Peyer's patch (tissue), 4 donors: Measurements from ENCODE around the gene TRIM15.

Source experiments
- CTCF ChIP-seq, 6 experiments: fragments of 450-650 bp in 4 of 6; fragments of 200-600 bp in 2 of 6; sonication (generic) in 1 of 6; IDR thresholded peaks; one replicate each; pipeline ENCODE4 v1.5.1; 2017 to 2019; ENCODE audit warnings: antibody characterized with exemption in 6 of 6, mild to moderate bottlenecking in 3 of 6, moderate library complexity in 1 of 6
- POLR2A ChIP-seq, 2 donors: fragments of 450-650 bp; IDR thresholded peaks; one replicate each; pipeline ENCODE4 v1.5.1; 2017; ENCODE audit warnings: antibody characterized with exemption in 2 of 2, mild to moderate bottlenecking in 2 of 2, moderate library complexity in 2 of 2

DNA sequence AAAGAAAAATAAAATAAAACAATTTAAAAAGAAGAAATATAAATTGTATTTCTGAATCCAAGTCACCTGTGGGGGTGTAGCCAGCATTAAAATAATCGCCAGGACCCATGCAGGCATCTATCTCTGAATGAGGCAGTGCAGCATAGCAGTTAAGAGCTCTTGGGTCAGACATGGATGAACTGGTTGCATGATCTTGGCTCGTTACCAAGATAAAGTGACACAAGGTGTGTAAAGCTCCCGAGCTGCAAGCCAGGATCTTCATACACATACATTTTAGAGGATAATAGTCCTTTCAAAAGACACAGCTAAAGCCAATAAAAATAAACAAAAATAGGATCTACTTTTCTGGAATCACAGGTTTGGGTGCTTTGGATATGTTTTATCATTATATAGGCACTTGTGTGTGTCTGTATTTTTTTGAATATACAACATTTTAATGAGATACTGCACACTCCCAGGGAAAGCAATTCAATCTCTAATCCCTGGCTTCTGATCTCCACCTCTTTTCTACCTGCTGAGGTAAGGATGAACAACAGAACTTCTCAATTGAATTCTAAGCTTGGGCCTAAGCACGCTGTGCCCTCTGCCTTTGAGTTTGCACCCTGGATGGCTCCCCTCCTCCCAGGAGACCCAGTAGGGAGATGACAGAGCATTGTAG, 11.2 kb upstream of the TRIM15 start:
- TF ChIP-seq POLR2A (IDR thresholded peaks at IDR 0.05) (no peak), CTCF (IDR thresholded peaks at IDR 0.05) (no peak)
